CD4-positive, alpha-beta T cell treated with Interleukin-10 for 1 hour (primary cell): ENCODE data around the gene WIPI1.
A peak's percentile ranks its signal among the peaks of the same experiment; 100 is the strongest.

Experiments
- DNase-seq: peaks from one replicate; pipeline ENCODE4 v3.0.0-alpha.2; 2020

The WIPI1 gene

GRCh38 chr17:68460146-68460545 lies 2.9 kb upstream of the WIPI1 start:
- DNase-seq = peak; percentile 21

GRCh38 chr17:68459037-68459639 lies 1.8 kb upstream of the WIPI1 start:
- DNase-seq = no peak

- no peak for DNase-seq
Observed at GRCh38 chr17:68458260-68459036, 1.2 kb upstream of the WIPI1 start.

- peak; percentile 99 for DNase-seq
Observed at GRCh38 chr17:68457539-68458259, 403 bp upstream of the WIPI1 start.

GRCh38 chr17:68456339-68457167 lies 743 bp downstream of the WIPI1 start:
- no peak for DNase-seq

- DNase-seq = no peak
Observed at GRCh38 chr17:68455901-68456338, 1.4 kb downstream of the WIPI1 start.

GRCh38 chr17:68453991-68454665 lies 3.2 kb downstream of the WIPI1 start:
- no peak for DNase-seq

GRCh38 chr17:68452724-68453290 lies 4.5 kb downstream of the WIPI1 start:
- DNase-seq = no peak

- DNase-seq = no peak
Observed at GRCh38 chr17:68451670-68452354, 5.5 kb downstream of the WIPI1 start.

GRCh38 chr17:68450801-68451200 lies 6.5 kb downstream of the WIPI1 start:
- DNase-seq = no peak

- no peak for DNase-seq
Observed at GRCh38 chr17:68450391-68450790, 6.9 kb downstream of the WIPI1 start.

- DNase-seq = no peak
Observed at GRCh38 chr17:68449021-68449739, 8.1 kb downstream of the WIPI1 start.

- DNase-seq = no peak
Observed at GRCh38 chr17:68446626-68447041, 10.7 kb downstream of the WIPI1 start.

- DNase-seq = no peak
Observed at GRCh38 chr17:68445671-68446070, 11.6 kb downstream of the WIPI1 start.

- DNase-seq = no peak
Observed at GRCh38 chr17:68443972-68444464, 13.3 kb downstream of the WIPI1 start.

GRCh38 chr17:68441070-68441770 lies 16.1 kb downstream of the WIPI1 start:
- no peak for DNase-seq

- DNase-seq = no peak
Observed at GRCh38 chr17:68440526-68440925, 16.8 kb downstream of the WIPI1 start.

- DNase-seq = no peak
Observed at GRCh38 chr17:68439656-68440290, 17.5 kb downstream of the WIPI1 start.
